SK-N-SH treated with all-trans-retinoic acid at 6 μM for 48 hours (cell line): ENCODE data around the gene GABBR2.

Source experiments
- ARNTL ChIP-seq: fragments of 450-650 bp; formaldehyde crosslinking; IDR thresholded peaks from 2 replicates; pipeline ENCODE4 v1.5.0; 2020; ENCODE audit warnings: low read depth, mild to moderate bottlenecking, moderate library complexity, borderline replicate concordance
- BACH2 ChIP-seq: fragments of 250-450 bp; sonication (Bioruptor Pico); IDR thresholded peaks from 2 replicates; pipeline ENCODE4 v1.9.0; 2021; ENCODE audit warnings: mild to moderate bottlenecking, borderline replicate concordance
- CREB5 ChIP-seq: fragments of 250-450 bp; sonication (Bioruptor Pico); IDR thresholded peaks from 2 replicates; pipeline ENCODE4 v1.5.1; 2020; ENCODE audit warnings: low read depth, mild to moderate bottlenecking, moderate library complexity
- CSDC2 ChIP-seq: fragments of 250-450 bp; sonication (Bioruptor Pico); IDR thresholded peaks from 2 replicates; pipeline ENCODE4 v1.5.0; 2020; ENCODE audit warnings: mild to moderate bottlenecking, moderate library complexity
- CSRNP3 ChIP-seq: fragments of 250-450 bp; sonication (Bioruptor Pico); IDR thresholded peaks from 2 replicates; pipeline ENCODE4 v1.5.1; 2021; ENCODE audit warnings: mild to moderate bottlenecking, moderate library complexity
- ESRRG ChIP-seq: fragments of 250-450 bp; sonication (Bioruptor Pico); IDR thresholded peaks from 2 replicates; pipeline ENCODE4 v1.6.1; 2021; ENCODE audit warnings: mild to moderate bottlenecking
- POU6F1 ChIP-seq: fragments of 250-450 bp; sonication (Bioruptor Pico); IDR thresholded peaks from 2 replicates; pipeline ENCODE4 v1.8.0; 2021; ENCODE audit warnings: low read depth, mild to moderate bottlenecking, moderate library complexity, borderline replicate concordance
- RARB ChIP-seq: fragments of 250-450 bp; sonication (Bioruptor Pico); IDR thresholded peaks from 2 replicates; pipeline ENCODE4 v1.8.0; 2021; ENCODE audit warnings: mild to moderate bottlenecking, moderate library complexity
- TCF4 ChIP-seq: fragments of 250-450 bp; sonication (Bioruptor Pico); IDR thresholded peaks from 2 replicates; pipeline ENCODE4 v1.8.0; 2021; ENCODE audit warnings: mild to moderate bottlenecking, moderate library complexity, borderline replicate concordance
- TOX ChIP-seq: fragments of 250-450 bp; sonication (Bioruptor Pico); IDR thresholded peaks from 2 replicates; pipeline ENCODE4 v1.8.0; 2021; ENCODE audit warnings: mild to moderate bottlenecking, moderate library complexity, borderline replicate concordance
- ZFP3 ChIP-seq: fragments of 250-450 bp; sonication (Bioruptor Pico); IDR thresholded peaks from 2 replicates; pipeline ENCODE4 v1.5.0; 2020; ENCODE audit warnings: mild to moderate bottlenecking, moderate library complexity
- ZNF565 ChIP-seq: fragments of 450-650 bp; formaldehyde crosslinking; conservative IDR thresholded peaks from 2 replicates; pipeline ENCODE4 v1.5.0; 2020; ENCODE audit warnings: low read depth, mild to moderate bottlenecking, moderate library complexity
- ZNF8 ChIP-seq: fragments of 450-650 bp; formaldehyde crosslinking; IDR thresholded peaks from 2 replicates; pipeline ENCODE4 v1.5.0; 2020; ENCODE audit warnings: mild to moderate bottlenecking, moderate library complexity

- no peak for TF ChIP-seq ZFP3 (CRISPR knock-in tag)
- TF ChIP-seq RARB (CRISPR knock-in tag): no peak
- no peak for TF ChIP-seq POU6F1 (CRISPR knock-in tag)
- no peak for TF ChIP-seq TOX
- no peak for TF ChIP-seq ZNF565
- TF ChIP-seq BACH2 (CRISPR knock-in tag): no peak
- no peak for TF ChIP-seq CSRNP3
- TF ChIP-seq CREB5 (CRISPR knock-in tag): no peak
- TF ChIP-seq ZNF8 (CRISPR knock-in tag): no peak
- TF ChIP-seq ESRRG (CRISPR knock-in tag): no peak
- TF ChIP-seq TCF4 (CRISPR knock-in tag): no peak
- TF ChIP-seq CSDC2 (CRISPR knock-in tag): no peak
- no peak for TF ChIP-seq ARNTL
Measured at GRCh38 chr9:98370976-98371315, 337.8 kb downstream of the GABBR2 start.
